ENCODE results near the gene TTC39B. TPM values are rescaled to one million over a fixed set of nuclear protein-coding genes. Genes with fewer than 3 reads are reported as not detected.
"Not testable (repeated sequence)": the region's sequence is repeated elsewhere in the genome, so short reads cannot be mapped to it uniquely, and the experiment has no call there.

Gene TTC39B
- polyA plus RNA-seq, 1 experiment, result 11.4 TPM

GRCh38 chr9:15235658-15236057 is 71.4 kb downstream of the TTC39B start:
- POLR2A ChIA-PET, result no interaction called here
- DNase-seq (ENCODE audit: low read depth, low spot score), result no peak
- CTCF ChIA-PET, result interaction anchor here (0.6 kb wide), 1 partner anchor 16 kb away, joined by 3 read pairs; no protein-coding TSS in a partner anchor

GRCh38 chr9:15233941-15234490 is 73.0 kb downstream of the TTC39B start:
- H3K9me3 ChIP-seq (ENCODE audit: control insufficient read depth, insufficient read depth, low read length); CTCF ChIA-PET; DNase-seq (ENCODE audit: low read depth, low spot score); POLR2A ChIA-PET; H3K27me3 ChIP-seq (ENCODE audit: control insufficient read depth, insufficient read depth, low read length); H3K4me3 ChIP-seq (ENCODE audit: low read depth, low read length); H3K27ac ChIP-seq (ENCODE audit: low read depth, low read length): not testable (repeated sequence)

More at GRCh38 chr9:15235658-15236057, 71.4 kb downstream of the TTC39B start:
- H3K27me3 ChIP-seq (ENCODE audit: control insufficient read depth, insufficient read depth, low read length), result no peaks in the 10 kb centered on the region
- H3K9me3 ChIP-seq (ENCODE audit: control insufficient read depth, insufficient read depth, low read length), result peaks cover 5% of the 10 kb centered on the region; the same call in 1 of the 2 replicates
- no peak overlapping the region for H3K4me3 ChIP-seq (ENCODE audit: low read depth, low read length)
- no peak overlapping the region for H3K27ac ChIP-seq (ENCODE audit: low read depth, low read length)
- TF ChIP-seq CTCF (IDR thresholded peaks at IDR 0.05; ENCODE audit: low read depth, low read length), result no peak

- POLR2A ChIA-PET; H3K27ac ChIP-seq (ENCODE audit: low read depth, low read length); DNase-seq (ENCODE audit: low read depth, low spot score); H3K4me3 ChIP-seq (ENCODE audit: low read depth, low read length); H3K27me3 ChIP-seq (ENCODE audit: control insufficient read depth, insufficient read depth, low read length); H3K9me3 ChIP-seq (ENCODE audit: control insufficient read depth, insufficient read depth, low read length): not testable (repeated sequence)
- CTCF ChIA-PET, result interaction anchor here (1.7 to 1.9 kb wide), 2 partner anchors 11 to 21 kb away, joined by 5 to 12 read pairs; no protein-coding TSS in a partner anchor
These were observed 74.2 kb downstream of the TTC39B start for GRCh38 chr9:15232706-15233280.

- ChIA-PET CTCF (interaction anchor here (0.6 to 1.9 kb wide), 11 partner anchors 10 to 190 kb away, joined by 3 to 12 read pairs (median 4); no protein-coding TSS in a partner anchor), POLR2A (no interaction called here)
- no peak overlapping the region for H3K27ac ChIP-seq (ENCODE audit: low read depth, low read length)
- no peak for DNase-seq (ENCODE audit: low read depth, low spot score)
- H3K9me3 ChIP-seq (ENCODE audit: control insufficient read depth, insufficient read depth, low read length), result peaks cover 5% of the 10 kb centered on the region; the same call in 1 of the 2 replicates
- H3K4me3 ChIP-seq (ENCODE audit: low read depth, low read length), result no peak overlapping the region
- H3K27me3 ChIP-seq (ENCODE audit: control insufficient read depth, insufficient read depth, low read length), result no peaks in the 10 kb centered on the region
- TF ChIP-seq CTCF (IDR thresholded peaks at IDR 0.05; ENCODE audit: low read depth, low read length), result peak; percentile 45
These were observed 75.0 kb downstream of the TTC39B start for GRCh38 chr9:15231788-15232635.

GRCh38 chr9:15229409-15229808 is 77.6 kb downstream of the TTC39B start:
- Histone ChIP-seq H3K27ac (ENCODE audit: low read depth, low read length) (no peak overlapping the region), H3K4me3 (ENCODE audit: low read depth, low read length) (no peak overlapping the region), H3K27me3 (ENCODE audit: control insufficient read depth, insufficient read depth, low read length) (no peaks in the 10 kb centered on the region), H3K9me3 (ENCODE audit: control insufficient read depth, insufficient read depth, low read length) (peaks cover 5% of the 10 kb centered on the region; the same call in 1 of the 2 replicates)
- ChIA-PET POLR2A (no interaction called here), CTCF (interaction anchor here (1.5 kb wide), 1 partner anchor 17 kb away, joined by 4 read pairs; no protein-coding TSS in a partner anchor)
- TF ChIP-seq CTCF (IDR thresholded peaks at IDR 0.05; ENCODE audit: low read depth, low read length), result no peak
- DNase-seq (ENCODE audit: low read depth, low spot score), result no peak
